ENCODE data around the gene USP6.

DNA sequence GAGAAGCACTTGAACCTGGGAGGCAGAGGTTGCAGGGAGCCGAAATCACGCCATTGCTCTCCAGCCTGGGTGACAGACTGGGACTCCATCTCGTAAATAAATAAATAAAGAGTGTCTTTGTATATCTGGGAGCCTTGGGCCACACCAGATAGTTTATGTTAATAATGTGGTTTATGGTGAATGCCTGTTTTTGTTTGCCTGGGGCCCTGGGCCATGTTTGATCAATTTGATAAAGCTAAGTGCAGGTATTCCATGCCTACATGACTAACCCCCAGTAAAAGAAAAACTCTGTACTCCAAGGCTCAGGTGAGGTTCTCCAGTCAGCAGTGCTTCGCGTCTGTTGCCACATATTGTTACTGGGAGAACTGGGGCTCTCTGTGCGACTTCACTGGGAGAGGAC is 103.7 kb downstream of the USP6 start:
- no peak for TF ChIP-seq ZC3H10 (CRISPR knock-in tag; IDR thresholded peaks at IDR 0.05)
- TF ChIP-seq OSR1 (CRISPR knock-in tag; IDR thresholded peaks at IDR 0.05): no peak
- TF ChIP-seq ESRRG (CRISPR knock-in tag; IDR thresholded peaks at IDR 0.05): no peak
- TF ChIP-seq TCF4 (CRISPR knock-in tag; IDR thresholded peaks at IDR 0.05; ENCODE audit: borderline replicate concordance): no peak
- TF ChIP-seq, protein P1, sequence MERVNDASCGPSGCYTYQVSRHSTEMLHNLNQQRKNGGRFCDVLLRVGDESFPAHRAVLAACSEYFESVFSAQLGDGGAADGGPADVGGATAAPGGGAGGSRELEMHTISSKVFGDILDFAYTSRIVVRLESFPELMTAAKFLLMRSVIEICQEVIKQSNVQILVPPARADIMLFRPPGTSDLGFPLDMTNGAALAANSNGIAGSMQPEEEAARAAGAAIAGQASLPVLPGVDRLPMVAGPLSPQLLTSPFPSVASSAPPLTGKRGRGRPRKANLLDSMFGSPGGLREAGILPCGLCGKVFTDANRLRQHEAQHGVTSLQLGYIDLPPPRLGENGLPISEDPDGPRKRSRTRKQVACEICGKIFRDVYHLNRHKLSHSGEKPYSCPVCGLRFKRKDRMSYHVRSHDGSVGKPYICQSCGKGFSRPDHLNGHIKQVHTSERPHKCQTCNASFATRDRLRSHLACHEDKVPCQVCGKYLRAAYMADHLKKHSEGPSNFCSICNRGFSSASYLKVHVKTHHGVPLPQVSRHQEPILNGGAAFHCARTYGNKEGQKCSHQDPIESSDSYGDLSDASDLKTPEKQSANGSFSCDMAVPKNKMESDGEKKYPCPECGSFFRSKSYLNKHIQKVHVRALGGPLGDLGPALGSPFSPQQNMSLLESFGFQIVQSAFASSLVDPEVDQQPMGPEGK (CRISPR knock-in tag; IDR thresholded peaks at IDR 0.05; ENCODE audit: borderline replicate concordance): no peak
- TF ChIP-seq SNAI2 (CRISPR knock-in tag; IDR thresholded peaks at IDR 0.05): no peak
- no peak for TF ChIP-seq ZFP3 (CRISPR knock-in tag; IDR thresholded peaks at IDR 0.05)
- TF ChIP-seq, protein P2, sequence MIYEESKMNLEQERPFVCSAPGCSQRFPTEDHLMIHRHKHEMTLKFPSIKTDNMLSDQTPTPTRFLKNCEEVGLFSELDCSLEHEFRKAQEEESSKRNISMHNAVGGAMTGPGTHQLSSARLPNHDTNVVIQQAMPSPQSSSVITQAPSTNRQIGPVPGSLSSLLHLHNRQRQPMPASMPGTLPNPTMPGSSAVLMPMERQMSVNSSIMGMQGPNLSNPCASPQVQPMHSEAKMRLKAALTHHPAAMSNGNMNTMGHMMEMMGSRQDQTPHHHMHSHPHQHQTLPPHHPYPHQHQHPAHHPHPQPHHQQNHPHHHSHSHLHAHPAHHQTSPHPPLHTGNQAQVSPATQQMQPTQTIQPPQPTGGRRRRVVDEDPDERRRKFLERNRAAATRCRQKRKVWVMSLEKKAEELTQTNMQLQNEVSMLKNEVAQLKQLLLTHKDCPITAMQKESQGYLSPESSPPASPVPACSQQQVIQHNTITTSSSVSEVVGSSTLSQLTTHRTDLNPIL (CRISPR knock-in tag; IDR thresholded peaks at IDR 0.05; ENCODE audit: low read depth): no peak
- TF ChIP-seq ZFP30 (CRISPR knock-in tag; IDR thresholded peaks at IDR 0.05): no peak
- no peak for TF ChIP-seq BACH2 (CRISPR knock-in tag; IDR thresholded peaks at IDR 0.05; ENCODE audit: borderline replicate concordance)
- no peak for TF ChIP-seq ZNF565 (CRISPR knock-in tag; conservative IDR thresholded peaks at IDR 0.05; ENCODE audit: low read depth)
- TF ChIP-seq, protein P3, sequence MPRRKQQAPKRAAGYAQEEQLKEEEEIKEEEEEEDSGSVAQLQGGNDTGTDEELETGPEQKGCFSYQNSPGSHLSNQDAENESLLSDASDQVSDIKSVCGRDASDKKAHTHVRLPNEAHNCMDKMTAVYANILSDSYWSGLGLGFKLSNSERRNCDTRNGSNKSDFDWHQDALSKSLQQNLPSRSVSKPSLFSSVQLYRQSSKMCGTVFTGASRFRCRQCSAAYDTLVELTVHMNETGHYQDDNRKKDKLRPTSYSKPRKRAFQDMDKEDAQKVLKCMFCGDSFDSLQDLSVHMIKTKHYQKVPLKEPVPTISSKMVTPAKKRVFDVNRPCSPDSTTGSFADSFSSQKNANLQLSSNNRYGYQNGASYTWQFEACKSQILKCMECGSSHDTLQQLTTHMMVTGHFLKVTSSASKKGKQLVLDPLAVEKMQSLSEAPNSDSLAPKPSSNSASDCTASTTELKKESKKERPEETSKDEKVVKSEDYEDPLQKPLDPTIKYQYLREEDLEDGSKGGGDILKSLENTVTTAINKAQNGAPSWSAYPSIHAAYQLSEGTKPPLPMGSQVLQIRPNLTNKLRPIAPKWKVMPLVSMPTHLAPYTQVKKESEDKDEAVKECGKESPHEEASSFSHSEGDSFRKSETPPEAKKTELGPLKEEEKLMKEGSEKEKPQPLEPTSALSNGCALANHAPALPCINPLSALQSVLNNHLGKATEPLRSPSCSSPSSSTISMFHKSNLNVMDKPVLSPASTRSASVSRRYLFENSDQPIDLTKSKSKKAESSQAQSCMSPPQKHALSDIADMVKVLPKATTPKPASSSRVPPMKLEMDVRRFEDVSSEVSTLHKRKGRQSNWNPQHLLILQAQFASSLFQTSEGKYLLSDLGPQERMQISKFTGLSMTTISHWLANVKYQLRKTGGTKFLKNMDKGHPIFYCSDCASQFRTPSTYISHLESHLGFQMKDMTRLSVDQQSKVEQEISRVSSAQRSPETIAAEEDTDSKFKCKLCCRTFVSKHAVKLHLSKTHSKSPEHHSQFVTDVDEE (CRISPR knock-in tag; IDR thresholded peaks at IDR 0.05): no peak
- TF ChIP-seq TOX (CRISPR knock-in tag; IDR thresholded peaks at IDR 0.05; ENCODE audit: borderline replicate concordance): no peak

Data from SK-N-SH treated with all-trans-retinoic acid at 6 μM for 48 hours (cell line).